GM19324 (cell line): Measurements from ENCODE around the gene SPATA32.
"Not testable (repeated sequence)": the region's sequence is repeated elsewhere in the genome, so short reads cannot be mapped to it uniquely, and the experiment has no call there.

Experiments
- ATAC-seq: cut with Tn5 transposase; IDR thresholded peaks from one replicate; pipeline ENCODE4 v1.9.1; 2021; ENCODE audit warnings: mild to moderate bottlenecking, moderate library complexity; ENCODE audit not compliant: unreplicated experiment, low FRiP score

SPATA32 gene, protein sequence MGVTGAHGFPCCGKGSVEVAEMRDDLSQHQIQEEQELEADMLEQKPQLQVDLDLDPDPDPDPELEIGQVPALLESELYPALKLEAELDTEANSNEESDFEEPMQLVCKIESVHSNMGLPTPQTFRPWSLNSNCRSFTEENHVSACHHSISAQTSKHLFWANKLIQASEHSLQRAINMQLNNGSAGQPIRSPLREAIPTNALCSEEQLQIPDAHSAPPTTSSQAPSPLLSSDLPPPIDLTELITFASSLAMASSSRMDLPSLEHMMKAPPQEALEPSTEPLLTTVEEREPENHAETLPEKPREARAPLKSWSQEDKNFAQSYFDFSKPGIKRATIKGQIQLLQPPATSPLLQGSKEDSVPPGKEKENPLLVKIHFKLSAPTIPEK

DNA sequence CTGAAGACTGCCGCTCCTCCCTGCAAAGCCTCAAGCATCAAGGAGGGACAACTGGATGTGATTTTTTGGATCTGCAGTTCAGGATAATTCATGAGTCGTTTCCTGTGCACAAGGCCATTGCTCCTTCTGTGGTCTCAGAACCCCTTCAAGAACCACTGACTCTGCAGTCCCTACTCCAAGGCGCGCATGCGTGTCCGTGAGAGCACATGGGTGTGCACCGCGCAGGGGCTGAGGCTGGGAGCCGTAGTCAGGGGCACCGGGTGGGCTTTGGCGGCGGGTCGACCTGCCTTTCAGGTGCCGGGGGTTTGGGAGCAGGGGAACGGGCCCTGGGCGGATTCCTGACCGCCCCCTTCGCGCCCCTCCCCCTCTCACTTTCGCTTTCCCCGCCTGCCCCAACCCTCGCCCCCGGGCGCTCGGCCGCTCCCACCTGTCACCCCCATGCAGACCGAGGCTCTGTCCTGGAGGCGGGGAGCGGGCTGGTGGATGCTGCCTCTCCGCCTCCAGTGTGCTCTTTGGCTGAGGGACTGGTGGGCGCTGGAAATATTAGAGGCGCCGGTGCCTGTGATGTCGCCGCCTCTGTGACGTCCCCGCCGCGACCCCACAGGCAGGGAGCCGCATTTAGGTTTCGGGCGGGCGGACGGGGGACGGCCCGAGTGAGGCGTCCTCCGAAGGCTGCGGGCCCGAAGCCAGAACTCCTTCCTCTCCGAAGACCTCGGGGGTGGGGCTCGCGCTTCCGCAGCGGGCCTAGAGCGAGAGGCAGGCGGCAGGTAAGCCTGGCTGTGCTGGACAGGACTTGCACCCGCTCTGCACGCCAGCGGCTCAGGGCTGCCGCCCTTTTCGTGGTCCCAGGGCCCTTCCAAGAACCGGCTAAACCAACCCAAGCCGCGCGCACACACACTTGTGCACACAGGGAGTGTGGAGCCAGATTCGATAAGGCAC, at the start of gene SPATA32:
Gene SPATA32 (minus strand): TSS at position 518 of the 939 bp plus-strand sequence. CDS start 78 bp downstream, at position 440.
- ATAC-seq, result no peak

DNA sequence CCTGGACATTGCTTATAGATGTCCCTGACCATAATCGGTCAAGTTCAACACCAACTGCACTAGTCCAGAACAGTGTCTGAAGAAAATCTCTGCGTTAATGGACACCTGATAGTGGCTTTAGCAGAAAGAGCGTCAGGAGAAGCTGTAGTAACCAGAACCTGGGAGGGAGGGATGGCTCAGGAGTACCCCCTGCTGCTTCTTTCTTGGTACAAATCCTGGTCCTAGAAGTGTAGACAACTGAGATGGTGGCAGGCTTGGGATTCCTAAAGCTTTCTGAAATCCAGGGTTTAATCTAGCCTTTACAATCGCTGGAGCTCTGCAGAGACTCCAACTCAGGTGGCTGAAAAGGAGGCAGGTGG, 49.5 kb upstream of the SPATA32 start:
- ATAC-seq, result no peak

DNA sequence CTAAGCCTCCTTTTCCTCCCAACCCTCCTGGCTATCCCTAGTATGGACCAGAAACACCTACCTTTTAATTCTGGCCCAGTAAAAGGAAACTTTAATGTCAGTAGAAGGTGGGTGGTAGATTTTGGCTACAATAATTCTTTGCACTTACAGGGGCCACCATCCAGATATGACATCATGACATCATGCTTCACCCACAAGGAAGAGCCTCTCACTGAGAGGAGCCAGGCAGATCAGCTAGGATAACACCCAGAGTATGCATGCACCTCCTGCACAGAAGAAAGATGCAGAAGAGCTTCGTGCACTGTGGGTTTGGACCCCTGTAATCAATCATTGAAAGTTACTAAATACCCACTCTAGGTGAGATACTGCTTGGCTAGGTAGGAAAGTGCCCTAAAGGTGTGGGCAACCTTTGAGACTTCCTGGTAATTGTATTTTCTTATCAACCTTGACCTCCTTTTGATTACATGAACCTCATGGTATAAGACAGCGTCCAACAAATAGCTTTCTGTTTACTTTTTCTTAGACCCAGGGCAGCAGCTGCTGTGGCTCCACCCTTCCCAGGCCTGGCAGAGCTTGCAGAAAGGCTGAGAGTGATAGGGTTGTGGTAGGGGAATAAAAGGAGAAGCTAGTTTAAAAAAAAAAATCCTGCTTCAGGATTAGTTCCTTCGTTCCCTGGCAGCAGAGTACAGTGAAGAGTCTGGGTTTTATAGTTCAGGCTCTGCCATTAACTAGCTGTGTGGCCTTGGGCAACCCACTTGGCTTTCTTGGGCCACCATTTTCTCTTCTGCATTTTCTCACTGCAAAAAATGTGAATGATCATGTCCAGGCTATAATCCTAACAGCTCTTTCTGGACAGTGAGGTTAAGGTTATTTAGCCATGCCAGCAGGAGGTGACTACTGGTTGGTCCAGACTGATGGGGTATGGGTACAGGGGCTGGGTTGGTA, 48.8 kb upstream of the SPATA32 start:
- ATAC-seq, result no peak

DNA sequence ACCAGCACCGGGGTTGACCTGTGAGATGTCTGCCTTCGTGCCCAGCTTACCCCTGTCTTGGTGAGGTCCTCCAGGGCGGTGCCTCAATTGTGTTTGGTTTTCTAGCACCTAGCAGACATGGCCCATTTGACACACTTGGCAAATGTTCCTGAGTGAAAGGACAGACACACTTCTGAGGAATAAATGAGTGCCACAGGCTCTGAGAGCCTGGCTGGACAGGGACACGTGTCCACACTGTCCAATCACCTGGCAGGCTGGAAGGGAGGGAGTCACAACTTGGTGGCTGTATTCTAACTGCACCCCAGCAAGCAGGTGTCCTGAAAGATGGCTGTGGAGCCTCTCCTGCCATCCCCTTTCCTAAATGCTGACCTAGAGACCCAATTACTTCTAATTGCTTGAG, 47.5 kb upstream of the SPATA32 start:
- no peak for ATAC-seq

DNA sequence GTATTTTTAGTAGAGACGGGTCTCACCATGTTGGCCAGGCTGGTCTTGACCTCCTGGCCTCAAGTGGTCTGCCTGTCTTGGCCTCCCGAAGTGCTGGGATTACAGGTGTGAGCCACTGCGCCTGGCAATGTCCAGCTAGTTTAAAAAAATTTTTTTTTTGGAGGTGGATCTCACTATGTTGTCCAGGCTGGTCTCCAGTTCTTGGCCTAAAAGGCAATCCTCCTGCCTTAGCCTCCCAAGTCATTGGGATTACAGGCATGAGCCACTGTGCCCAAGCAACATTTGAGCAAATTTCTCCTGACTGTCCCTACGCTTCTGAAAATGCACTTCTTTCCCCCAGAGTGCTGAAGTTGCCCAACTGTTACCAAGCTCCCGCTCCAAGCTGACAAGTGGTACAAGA, 46.9 kb upstream of the SPATA32 start:
- no peak for ATAC-seq

DNA sequence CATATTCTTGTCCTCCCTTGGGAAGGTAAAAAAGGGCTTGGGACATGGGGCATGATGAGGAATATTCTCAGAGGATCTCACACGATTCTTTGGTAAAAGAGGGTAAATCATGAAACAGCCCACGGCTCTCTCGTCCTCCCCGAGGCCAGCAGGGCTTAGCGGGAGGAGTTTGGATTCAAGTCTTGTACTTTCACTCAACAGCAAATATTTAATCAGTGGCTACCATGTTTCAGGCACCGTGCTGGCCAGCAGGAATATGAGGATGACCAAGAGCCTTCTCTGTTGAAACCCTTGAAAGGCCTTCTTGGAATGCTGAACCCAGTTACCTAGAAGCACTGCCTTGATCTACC, 46.1 kb upstream of the SPATA32 start:
- ATAC-seq, result no peak

DNA sequence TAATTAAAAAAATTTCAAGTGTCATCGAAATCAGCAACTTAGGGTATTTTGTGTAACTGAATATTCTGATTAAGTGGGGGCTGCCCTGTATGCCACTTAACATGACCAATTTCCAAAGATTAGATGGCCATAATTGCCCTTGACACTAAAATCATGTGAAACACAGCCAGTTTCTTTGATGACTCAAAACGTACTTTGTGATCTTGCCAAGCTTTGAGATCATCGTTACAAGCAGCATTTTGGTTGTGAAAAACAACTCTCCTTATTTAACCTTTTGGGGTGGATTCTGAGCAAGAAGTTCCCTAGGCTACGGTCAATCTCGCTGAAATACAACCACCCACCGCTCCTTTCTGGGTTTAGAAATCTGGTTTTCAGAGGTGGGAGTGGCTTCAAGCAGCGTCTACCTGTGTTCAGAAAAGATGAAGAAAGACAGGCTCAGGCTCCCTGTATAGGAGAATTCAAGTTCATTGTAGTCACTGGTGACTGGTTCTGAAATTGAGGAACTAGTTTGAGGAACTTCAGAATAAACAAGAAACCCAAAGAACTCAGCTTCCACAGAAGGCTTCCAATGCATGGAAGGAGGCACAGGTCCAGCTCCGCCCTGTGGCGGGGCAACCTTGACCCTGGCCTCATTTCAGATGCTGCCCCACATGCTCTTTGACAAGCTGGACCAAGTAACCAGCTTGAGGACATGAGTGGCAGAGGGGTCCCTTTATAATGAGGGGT, 45.6 kb upstream of the SPATA32 start:
- ATAC-seq, result no peak

DNA sequence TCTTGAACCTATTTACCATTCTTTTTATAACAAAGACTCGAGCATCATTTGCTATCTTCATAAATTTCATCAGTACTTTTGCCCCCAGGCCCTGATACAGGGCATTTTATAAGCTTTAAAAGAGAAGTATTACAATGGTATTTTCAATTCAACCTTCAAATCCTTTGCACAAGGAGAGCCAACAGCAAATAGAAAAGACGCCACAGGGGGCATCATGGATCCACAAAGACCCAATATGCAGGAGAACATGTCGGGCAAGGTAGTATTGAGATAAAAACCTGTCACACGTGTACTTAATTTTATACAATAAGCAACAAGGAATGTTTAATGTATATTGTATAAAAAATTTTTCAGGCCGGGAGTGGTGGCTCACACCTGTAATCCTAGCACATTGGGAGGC, 44.7 kb upstream of the SPATA32 start:
- ATAC-seq, result no peak

DNA sequence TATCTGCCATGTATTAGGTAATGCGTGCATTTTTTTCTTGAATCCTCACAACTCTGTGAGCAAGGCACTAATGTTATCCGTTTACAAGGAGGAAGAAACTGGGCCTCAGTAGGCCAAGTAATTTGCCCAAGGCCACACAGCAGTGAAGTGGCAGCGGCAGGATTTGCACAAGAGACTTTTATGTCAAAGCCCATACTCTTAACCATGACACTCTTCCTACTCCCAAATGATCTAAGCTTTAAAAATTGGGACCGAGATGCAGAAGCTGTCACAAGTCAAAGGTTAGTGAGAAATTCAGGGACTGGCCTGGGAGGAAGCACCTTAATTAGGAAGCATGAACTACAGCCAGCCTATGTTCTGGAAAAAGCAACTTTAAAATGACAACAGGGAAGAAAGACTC, 44.2 kb upstream of the SPATA32 start:
- ATAC-seq, result no peak

DNA sequence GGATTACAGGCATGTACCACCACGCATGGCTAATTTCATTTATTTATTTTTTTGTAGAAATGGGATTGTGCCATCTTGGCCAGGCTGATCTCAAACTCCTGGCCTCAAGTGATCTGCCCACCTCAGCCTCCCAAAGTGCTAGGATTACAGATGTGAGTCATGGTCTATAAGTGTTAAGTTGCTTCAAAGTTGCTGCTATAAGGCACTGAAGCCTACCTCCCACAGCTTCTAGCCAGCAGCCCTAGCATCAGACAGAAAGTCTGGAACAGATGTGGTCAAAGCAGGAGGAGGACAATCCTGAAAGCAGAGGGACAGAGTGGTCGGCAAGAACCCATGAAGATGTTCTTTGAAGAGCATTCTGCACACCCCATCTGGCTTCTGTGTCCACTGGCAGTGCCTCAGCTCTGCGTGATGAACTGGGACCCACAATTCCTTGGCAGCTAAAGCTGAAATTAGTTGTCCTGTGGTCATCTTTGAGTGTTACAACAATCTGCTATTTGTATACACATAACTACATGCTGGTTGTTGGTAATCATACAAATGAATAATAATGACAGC, 43.7 kb upstream of the SPATA32 start:
- ATAC-seq, result no peak

DNA sequence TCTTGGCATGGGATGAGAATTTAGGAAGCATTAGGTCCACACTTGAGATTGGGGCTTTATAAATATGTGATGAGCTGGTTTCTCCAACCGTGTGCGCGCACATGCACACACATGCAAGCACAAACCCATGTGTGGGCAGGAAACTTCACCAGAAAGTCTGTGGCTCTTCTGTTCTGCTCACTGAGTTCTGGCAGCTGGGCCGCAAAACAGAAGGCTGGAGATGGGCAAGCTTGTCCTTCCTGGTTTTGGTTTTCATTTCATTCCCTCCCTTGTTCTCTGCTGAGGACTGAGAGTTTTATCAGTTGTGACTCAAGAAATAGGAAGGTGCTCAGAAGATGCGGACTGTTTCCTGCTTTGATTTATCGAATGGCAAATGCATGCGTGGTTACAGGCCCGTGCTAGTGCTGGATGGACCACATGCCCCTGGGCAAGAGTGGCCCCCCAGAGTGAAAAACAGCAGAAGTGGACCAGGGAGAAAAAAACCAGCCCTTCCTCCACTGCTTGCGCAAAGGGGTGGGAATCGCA, 40.8 kb upstream of the SPATA32 start:
- peak; percentile 52 for ATAC-seq

DNA sequence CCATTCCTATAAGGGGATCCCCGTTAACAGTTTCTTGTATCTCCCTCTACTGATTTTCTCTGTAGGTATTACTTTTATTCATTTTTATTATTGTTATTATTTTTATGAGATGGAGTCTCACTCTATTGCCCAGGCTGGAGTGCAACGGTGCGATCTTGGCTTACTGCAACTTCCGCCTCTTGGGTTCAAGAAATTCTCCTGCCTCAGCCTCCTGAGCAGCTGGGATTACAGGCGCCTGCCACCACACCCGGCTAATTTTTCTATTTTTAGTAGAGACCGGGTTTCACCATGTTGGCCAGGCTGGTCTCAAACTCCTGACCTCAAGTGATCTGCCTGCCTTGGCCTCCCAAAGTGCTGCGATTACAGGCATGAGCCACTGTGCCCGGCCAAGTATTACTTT, 40.3 kb upstream of the SPATA32 start:
- ATAC-seq, result not testable (repeated sequence)

DNA sequence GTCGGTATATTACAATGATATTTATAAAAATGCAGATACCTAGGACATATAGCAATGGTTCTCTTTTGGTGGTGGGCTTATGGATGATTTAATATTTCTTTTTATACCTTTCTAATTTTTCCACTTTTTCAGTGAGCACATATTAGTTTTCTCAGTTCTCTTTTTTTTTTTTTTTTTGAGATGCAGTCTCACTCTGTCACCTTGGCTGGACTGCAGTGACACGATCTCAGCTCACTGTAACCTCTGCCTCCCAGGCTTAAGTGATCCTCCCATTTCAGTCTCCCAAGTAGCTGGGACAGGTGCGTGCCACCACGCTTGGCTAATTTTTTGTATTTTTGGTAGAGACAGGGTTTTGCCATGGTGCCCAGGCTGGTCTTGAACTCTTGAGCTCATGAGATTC, 39.8 kb upstream of the SPATA32 start:
- no peak for ATAC-seq

DNA sequence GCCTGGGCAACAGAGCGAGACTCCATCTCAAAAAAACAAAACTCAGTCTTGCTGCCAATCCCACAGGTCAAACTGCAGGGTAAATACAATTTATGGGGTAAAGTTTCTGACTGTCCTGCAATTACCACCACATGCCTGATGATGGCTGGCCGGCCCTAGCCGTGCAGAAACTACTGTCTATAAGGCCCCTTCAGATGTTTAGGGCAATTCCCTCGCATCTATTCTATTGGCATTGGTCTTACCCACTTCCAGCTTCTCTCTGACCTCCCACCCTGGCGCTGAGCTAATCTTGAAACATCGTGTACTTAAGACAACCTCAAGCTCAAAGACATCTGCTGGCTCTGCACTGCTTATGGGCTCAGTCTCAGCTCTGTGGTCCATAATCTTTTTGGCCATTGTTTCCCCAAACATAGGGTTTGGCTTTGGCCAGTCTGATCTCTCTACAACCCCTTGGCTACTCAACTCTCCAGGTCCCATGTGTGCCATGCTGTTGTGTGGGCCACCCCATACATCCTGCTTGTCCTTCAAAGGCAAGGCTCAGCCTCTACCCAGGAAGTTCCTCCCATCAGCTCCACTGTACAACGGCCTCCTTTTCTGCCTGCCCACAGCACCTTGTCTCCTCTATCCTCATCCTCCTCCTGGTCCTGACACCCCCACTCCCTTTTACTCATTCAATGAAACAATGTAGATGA, 38.3 kb upstream of the SPATA32 start:
- no peak for ATAC-seq

DNA sequence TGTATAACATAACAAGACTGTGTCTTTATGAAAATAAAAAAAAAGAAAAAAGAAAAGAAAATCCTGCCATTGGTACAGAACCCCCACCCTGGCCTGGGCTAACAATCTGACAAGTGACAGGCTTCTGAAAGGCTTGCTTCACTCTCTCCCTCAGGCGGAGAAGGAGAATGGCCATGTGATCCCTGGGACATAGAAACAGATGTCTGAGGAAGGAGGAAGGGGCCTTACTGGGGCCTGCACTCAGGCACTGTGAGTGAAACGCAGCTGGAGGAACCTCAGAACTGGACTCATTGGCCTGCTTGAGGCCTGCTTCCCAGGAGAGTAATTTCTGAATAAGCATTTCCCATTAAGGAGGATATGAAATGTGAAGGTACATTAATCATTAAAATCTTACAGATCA, 37.5 kb upstream of the SPATA32 start:
- ATAC-seq, result no peak

DNA sequence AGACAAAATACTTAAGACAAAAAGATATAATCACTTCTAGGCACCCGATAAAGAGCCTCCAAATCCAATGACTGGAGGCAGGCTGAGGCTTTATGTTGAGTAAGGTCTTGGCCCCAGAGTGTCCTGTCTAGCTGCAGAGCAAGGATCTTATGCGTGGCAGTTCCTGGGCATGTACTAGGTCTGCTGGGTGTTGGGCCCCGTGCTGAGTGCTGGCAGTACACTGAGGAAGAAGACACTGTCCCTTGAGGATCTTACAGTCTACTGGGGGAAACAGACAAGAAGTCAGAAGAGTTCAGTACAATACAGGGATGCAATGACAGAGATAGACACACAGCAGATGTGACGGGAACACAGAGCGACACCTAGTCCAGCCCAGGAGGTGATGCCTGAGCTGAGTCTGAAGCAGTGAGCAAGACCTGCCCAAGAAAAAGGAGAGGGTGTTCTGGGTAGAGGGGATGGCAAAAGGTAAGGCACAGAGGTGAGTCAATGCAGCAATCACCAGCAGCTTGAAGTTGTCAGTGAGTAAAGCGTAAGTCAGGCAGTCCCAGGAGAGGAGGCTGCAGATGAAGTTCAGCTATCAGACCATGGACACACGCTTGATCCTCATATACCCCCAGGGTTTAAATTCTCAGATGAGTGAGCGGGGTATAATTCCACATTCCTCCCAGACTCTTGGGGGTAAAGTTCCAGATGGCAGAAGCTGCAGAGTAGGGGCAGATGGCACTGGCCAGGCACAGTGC, 36.8 kb upstream of the SPATA32 start:
- no peak for ATAC-seq

DNA sequence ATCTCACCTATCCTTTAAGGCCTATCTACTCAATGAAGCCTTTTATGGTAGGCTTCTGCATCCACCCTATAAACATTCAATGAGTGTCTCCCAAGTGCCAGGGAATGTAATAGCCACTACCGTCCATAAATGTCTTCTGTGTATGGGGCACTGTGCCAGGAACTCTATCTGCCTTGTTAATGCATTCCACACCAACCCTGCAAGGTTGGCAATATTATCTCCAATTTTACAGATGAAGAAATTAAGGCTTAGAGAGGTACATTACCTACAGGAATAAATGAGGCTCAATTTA, 34.9 kb upstream of the SPATA32 start:
- ATAC-seq, result no peak

DNA sequence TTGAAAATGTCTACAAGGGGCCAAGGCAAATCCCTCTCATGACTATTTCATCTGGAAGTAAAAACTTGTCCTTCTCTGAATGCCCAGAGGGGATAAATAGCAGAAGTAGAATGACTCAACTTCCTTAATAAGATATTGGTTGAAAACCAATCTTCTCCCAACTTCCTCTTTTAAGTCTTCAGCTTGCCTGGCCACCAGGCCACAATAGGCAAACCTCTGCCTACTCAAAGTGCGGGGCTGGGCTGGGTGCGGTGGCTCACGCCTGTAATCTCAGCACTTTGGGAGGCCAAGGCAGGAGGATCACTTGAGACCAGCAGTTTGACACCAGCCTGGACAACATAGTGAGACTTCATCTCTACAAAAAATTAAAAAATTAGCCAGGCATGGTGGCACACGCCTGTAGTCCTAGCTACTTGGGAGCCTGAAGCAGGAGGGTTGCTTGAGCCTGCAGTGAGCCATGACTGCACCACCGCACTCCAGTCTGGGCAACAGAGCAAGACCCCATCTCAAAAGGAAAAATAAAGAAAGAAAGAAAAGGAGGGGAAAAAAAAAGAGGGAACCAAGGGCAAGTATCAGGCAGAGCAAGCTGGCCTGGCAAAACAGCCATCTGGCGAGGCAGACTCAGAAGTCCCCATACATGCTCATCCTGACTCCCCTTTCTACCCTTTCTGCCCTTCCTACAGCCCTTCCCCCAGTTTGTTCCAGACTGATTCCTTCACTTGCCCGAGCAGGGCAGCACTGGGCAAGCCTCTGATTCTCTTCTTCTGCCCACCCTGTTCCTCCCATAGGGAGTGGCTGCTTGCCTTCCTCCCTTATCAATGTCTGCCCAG, 34.3 kb upstream of the SPATA32 start:
- no peak for ATAC-seq
